SW 1271 (cell line): ENCODE results near the gene CCL25.
"Not testable (repeated sequence)": the region's sequence is repeated elsewhere in the genome, so short reads cannot be mapped to it uniquely, and the experiment has no call there.

ENCODE experiments used
- DNase-seq, 2 experiments: peaks; one replicate each; lab custom pipeline; 2025; lab: John Stamatoyannopoulos, UW

CCL25 gene, protein sequence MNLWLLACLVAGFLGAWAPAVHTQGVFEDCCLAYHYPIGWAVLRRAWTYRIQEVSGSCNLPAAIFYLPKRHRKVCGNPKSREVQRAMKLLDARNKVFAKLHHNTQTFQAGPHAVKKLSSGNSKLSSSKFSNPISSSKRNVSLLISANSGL

DNA sequence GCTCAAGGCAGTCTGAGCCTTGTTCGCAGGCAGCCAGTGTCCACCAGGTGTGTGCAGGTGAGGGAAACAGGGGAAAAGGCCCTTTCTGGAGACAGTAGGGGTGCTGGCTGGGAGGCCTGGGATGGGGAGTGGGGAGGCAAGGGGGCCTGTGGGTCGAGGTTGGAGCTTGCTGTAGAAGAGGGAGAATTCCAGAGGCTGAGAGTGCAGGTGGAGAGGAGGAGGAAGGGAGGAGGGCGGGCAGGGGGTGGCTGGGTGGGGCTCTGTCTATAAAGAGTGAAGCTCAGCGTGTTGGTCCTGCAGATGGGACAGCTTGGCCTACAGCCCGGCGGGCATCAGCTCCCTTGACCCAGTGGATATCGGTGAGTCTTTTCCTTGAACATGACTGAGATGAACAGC, at the start of gene CCL25:
CCL25 (plus strand) TSS at position 297 of the 396 bp plus-strand sequence. CDS start 290 bp downstream, outside the sequence.
- DNase-seq: no peak

DNA sequence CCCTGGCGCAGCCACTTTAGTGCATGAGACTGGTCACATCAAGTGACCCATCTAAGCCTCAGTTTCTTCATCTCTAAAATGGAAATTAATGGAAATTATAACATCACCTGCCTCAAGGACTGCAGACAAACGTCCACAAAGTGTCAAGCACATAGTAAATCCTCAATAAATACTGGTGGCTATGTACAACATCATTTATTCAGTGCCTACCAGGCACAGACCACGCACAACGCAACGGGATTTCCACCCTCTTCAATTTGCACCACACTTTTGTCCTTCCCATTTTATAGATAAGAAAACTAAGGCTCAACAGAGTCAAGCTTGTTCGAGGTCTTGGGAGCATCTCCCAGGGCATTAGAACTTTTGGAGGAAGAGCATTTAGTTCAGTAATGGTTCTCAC, 48.6 kb upstream of the CCL25 start:
- DNase-seq: no peak

DNA sequence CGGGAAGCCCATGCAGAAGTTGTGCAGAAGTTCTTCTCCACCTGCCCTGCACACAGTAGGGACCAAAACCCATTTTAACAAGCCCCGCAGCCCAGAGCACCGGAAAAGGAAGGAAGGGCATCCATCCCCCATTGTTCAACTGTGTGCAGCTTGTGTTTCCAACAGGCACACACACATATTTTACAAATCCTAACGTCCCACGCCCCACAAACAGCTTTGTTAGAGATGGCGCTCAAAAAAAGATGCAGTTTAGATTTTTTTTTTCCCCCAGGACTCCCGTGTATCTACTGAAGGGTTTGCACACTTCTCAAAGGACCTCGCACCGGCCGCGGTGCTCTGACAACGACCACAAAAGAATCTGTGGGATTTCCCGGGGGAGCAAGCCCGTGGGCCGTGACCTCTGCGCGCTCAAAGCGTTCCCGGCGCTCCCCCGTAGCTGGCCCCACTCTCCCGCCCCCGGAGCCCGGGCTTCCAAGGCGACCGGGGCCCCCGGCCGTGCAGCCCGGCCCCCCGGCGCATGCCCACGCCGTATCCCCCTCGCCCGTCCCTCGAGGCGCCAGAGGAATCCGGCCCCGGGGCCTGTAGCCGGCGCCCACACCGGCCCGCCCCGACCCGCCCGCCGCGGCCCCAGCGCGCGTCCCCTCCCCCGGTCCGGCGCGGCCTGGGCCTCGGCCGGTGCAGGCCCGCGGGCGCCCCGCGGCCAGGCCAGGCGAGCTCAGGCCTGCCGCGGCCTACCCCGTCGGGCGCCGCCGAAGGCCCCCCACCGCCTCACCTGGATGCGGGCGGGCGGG, 47.6 kb upstream of the CCL25 start:
- DNase-seq: no peak

DNA sequence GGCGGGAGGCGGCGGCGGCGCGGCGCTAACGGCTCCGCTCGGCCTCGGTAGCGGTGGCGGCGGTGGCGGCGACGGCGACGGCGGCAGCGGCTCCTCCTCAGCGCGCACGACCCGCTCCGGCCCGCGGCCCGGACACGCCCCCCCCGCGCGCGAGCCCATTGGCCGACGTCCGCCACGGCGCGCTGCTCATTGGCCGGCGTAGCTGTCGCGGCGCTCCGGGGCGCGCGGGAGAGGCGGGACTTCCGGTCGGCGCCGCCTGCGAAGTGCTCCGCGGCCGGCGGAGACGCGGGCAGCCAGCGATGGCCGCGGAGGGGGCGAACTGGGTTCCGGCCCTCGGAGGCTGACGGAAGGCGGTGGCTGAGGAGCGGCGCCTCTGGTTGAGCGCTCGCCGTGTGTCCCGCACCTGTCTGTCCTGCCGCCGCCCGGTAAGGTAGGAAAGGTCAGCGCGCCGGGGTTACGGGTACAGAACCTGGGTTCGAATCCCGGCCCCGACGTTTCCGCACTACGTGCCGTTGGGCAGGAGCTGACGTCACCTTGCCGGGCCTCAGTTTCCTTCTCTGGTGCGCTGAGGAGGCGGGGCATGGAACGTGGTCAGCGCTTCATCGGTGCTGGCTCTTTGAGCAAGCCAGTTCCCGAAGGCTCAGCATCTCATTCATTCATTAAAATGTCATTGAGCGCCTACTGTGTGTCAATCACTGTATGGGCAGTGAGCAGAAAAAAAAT, 46.9 kb upstream of the CCL25 start, which contains the start of gene ELAVL1:
ELAVL1 (minus strand) TSS at position 108 of the 723 bp plus-strand sequence. CDS start 13,826 bp downstream, outside the sequence.
- DNase-seq: peak; percentile 56 to 78

DNA sequence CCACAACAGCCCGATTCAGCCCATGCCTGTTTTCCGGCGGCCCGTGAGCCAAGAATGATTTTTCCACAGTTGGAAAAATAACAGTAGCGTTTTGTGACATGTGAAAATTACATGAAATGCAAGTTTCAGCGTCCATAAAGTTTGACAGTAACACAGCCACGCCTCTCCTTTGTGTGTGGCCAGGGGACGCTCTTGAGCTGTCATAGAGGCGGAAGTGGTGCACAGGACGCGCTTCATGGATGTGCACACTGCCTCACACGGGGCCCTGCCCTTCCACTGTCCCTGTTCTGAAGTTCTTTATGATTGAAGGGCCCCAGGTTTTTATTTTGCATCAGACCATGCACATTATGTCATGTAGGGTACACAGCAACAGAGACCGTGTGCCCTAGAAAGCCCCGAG, 34.8 kb upstream of the CCL25 start:
- DNase-seq: no peak

DNA sequence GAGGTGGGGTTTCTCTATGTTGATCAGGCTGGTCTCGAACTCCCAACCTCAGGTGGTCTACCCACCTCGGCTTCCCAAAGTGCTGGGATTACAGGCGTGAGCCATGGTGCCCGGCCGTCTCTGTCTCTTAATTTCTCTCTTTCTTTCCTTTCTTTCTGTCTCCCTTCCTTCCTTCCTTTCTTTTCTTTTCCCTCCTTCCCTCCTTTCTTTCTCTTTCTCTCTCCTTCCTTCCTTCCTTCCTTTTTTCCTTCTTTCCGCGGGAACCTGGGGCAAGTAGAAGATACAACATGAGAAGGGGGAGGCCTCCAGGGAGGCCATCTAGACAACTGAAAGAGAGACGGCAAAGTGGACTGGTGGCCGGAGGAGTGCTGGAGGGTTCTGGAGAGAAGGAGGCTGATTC, 31.9 kb upstream of the CCL25 start:
- DNase-seq: no peak

DNA sequence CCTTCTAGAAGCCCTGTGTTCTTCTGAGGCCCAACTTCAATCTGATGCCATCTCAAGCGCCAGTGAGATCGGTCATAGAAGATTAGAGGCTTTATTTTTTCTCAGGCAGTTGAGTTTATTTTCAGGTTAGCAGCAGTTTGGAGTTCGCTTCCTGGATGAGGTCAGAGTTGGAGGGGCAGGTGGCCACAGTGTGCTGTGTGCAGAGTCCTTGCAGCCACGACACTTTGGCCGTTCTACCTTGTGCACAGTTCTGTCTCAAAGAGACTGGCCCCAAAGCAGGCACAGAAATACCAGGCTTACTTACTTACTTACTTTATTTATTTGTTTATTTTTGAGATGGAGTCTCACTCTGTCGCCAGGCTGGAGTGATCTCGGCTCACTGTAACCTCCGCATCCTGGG, 31.2 kb upstream of the CCL25 start:
- DNase-seq: no peak

DNA sequence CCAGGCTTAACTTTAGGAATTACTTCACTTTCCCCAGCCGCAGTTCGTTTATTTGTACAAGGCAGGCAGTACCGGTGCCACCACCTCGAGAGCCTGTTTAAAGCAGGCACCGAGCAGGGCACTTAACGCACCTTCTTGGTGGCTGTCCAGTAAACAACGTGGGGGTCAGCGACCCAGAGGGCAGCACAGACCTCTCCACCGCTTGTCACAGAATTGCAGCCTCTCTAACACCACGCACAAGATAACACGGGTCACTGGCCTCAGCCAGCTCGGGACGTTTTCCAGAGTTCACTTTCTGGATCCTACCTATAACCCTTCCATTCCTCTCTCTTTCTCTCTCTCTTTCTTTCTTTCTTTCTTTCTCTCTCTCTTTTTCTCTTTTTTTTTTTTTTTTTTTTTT, 30.3 kb upstream of the CCL25 start:
- DNase-seq: no peak

DNA sequence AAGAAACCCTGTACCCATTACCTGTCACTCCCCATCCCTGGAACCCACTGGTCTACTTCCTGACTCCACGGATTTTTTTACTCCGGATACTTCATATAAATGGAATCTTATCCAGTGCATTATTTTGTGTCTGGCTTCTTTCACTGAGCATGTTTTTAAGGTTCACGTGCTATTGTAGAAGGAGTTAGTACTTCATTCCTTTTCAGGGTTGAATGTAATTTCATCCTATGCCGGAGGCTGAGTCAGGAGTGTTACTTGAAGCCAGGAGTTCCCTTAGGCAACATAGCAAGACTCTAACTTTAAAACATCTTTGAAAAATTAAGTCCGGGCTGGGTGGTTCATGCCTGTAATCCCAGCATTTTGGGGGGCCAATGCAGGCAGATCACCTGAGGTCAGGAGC, 29.2 kb upstream of the CCL25 start:
- DNase-seq: no peak

DNA sequence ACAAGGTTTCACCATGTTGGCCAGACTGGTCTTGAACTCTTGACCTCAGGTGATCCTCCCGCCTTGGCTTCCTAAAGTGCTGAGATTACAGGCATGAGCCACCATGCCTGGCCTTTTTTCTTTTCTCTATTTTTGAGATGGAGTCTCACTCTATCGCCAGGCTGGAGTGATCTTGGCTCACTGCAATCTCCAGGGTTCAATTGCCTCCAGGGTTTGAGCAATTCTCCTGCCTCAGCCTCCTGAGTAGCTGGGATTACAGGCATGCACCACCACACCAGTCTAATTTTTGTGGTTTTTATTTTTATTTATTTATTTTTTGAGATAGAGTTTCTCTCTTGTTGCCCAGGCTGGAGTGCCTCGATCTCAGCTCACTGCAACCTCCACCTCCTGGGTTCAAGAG, 28.3 kb upstream of the CCL25 start:
- not testable (repeated sequence) for DNase-seq

DNA sequence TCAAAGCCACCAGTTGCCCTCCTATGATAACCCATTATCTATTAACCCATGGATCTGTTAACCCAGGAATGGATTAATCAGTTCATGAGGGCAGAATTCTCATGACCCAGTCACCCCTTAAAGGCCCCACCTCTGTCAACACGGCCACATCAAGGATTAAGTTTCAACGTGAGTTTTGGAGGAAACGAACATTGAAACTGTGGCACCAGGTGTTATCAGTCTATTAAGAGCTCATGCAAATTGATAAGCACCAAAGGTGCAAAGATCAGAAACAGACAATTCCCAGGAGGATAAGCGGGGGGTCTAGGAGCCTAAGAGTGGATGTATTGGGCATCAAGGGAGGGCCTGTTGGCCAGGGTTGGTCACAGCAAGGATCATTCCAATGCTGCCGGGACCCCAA, 27.2 kb upstream of the CCL25 start:
- DNase-seq: no peak

DNA sequence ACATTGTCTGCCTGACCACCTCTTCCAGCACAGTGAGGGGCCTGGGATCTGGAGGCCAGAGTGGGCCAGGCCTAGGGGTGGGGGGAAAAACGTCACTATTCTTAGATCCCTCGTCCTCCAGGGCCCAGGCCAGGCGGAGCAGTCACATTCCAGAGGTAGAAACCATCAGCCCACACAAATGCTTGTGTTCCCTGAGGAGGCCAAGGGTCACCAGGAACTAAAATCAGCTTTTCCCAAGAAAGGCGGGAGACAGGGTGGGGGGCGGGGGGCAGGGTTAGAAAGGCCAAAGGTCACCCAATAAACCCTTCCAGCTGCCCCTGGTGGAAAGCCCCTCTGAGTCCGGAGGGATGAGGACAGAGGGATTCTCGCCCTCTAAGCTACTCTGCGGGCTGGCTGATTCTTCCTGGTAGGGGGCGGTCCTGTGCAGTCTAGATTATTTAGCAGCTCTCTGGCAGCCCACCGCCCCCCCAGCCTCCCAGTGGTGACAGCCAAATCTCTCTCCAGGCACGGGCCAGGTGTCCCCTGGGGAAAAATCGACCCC, 23.5 kb upstream of the CCL25 start:
- DNase-seq: no peak

DNA sequence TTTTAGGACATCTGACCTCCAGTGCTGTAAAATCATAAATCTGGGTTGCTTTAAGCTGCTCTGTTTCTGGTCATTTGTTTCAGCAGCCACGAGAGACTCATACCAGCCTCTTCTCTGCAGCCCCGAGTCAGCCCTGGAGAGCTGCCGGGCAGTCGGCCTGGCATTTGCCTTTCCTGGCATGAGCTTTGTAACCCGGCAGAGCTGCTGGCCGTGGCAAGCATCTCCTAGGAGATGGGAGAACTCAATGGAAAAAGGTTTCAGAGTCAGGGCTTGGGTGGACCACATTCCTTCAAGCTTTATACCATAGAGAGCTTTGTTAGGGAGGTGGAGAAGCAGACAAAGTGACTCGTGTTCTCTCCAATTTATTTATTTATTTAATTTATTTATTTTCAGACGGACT, 21.6 kb upstream of the CCL25 start:
- DNase-seq: no peak

DNA sequence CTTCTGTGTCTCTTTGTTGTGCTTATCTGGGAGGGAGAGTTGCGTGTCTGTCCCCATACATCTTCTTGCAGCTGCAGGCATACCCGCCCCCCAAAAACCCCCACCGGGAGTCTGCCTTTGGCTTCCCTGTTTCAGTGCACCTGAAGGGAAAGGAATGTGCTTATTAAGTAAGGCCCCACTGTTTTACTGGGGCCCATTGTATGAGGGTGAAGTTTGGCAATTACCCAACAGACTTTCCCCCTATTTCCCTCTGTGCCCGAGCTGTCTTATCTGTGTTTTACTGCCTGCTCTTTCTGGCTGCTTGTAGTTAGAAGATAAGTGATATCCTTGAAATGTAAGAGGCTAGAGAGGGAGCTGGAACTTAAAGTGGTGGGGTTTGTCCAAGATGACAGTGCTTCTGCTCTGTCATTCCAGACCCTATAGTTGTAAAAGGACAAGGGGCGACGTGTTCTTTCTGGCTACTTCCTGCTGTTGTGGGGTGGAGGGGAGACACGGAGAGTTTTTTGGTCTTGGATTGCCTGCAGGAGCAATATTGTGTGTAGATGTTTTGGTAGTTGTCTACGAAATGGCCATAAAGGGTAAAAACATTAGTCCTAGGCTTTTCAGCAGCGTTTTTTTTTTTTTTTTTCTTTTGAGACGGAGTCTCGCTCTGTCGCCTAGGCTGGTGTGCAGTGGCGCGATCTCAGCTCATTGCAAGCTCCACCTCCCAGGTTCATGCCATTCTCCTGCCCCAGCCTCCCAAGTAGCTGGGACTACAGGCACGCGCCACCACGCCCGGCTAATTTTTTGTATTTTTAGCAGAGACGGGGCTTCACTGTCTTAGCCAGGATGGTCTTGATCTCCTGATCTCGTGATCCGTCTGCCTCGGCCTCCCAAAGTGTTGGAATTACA, 19.0 kb upstream of the CCL25 start:
- not testable (repeated sequence) for DNase-seq

DNA sequence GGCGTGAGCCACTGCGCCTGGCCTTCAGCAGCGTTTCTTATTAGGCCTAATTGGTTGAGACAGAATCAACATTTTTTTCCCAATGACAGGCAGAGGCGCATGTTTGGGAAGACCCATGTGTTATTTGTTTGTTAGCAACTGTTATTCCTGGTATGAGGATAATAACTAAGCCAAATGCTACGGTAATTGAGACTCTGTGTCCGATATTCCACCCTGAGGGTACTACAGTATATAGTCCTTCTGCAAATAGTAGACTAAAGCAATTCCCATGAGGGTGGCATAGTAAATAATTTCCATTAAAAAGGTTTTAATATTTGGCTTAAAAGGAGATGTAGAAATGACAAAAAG, 18.4 kb upstream of the CCL25 start:
- no peak for DNase-seq

DNA sequence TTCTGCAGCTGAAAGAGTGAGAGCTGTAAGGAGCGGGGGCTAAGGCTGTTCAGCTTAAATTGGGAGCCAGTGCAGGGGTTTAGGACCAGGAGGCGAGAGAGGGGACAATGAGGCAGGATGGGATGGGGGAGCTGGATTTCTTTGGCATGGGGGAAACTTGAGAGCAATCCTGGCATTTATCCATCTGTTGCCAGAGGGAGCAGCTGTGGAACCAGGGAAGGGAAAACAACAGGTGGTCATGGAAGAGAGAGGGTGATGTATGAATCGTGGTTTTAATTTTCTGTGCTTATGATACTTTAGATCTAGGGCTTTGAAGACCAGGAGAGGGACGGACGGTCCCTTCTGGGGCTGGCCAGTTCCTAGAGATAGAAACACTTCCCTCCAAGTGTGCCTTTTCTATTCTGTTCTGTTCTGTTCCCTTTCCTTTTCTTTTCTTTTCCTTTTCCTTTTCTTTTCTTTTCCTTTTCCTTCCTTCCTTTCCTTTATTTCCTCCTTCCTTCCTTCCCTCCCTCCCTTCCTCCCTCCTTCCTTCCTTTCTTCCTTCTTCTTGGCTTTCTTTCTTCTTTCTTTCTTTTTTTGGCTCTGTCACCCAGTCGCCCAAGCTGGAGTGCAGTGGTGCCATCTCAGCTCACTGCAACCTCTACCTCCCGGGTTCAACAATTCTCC, 16.0 kb upstream of the CCL25 start:
- DNase-seq: no peak

DNA sequence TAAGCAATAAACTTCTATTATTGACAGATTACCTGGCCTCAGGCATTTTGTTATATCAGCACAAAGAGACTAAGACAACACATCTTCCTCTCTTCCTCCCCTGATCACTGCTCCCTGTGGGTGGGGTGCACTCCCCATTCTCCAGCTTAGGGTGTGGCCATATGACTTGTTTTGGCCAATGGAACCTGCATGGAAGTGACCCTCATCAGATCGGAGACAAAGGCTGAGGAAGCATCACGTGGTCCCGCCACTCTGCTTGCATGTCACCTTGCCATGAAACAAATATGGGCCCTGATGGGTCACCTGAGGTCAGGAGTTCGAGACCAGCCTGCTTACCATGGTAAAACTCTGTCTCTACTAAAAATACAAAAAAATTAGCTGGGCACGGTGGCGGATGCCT, 13.7 kb upstream of the CCL25 start:
- DNase-seq: no peak

DNA sequence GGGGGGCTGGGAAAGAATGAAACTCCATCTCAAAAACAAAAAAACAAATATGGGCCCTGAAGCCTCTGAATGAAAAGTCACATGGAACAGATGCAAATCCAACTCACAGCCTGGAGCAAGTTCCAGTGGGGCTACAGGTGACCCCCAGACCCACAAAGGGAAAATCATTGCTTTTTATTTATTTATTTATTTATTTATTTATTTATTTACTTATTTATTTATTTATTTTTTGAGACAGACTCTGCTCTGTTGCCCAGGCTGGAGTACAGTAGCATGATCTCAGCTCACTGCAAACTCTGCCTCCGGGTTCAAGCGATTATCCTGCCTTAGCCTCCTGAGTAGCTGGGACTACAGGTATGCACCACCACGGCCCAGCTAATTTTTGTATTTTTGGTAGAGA, 13.3 kb upstream of the CCL25 start:
- no peak for DNase-seq

DNA sequence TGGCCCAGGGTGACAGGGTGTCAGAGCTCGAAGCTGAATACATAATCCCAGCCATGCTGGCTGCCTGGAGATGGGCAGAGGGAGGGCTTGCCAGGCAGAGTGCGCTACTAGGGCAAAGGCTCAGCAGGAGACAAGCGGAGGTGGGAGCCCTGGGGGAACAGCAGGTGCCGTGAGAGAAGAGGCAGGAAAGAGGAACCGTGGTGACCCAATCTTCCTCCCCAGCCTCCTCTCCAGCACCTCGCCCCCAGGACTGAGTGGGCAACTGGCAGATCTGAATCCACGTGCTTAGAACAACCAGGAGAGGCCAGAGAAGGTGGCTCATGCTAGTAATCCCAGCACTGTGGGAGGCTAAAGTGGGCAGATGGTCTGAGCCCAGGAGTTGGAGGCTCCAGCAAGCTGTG, 11.0 kb upstream of the CCL25 start:
- DNase-seq: no peak

DNA sequence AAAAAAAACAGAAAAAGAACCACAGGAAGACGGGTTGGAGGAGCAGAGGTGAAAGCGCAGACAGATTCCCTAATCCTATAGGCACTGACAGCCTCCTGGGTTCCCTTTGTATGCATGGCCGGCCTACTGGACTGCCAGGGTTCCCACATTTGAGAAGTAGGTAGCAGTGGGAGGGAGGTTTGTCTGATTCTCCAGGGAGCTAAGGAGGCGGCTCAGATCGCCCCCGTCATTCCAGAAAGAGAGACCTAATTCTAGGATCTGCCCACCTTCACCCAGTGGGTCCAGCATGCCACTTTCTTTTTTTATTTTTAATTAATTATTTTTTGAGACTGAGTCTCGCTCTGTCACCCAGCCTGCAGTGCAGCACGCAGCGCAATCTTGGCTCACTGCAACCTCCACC, 9.7 kb upstream of the CCL25 start:
- no peak for DNase-seq

DNA sequence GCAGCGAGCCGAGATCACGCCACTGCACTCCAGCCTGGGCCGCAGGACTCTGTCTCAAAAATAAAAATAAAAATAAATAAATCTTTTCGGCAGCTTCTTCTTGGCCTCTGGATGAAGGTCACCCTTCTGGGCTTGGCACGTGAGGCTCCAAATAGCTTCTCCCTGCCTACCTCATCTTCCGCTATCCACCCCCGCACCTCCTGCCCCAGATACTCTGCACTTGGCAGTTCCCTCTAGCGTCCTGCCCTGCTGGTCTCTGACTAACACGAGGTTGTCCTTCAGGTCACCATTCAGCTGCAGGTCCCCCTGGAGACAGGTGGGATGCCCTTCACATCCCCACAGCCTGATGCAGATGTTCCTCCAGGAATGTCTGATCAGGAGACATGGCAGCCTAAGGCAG, 8.5 kb upstream of the CCL25 start:
- no peak for DNase-seq
